ENCODE measurements around the gene GPR107.

The GPR107 gene

DNA sequence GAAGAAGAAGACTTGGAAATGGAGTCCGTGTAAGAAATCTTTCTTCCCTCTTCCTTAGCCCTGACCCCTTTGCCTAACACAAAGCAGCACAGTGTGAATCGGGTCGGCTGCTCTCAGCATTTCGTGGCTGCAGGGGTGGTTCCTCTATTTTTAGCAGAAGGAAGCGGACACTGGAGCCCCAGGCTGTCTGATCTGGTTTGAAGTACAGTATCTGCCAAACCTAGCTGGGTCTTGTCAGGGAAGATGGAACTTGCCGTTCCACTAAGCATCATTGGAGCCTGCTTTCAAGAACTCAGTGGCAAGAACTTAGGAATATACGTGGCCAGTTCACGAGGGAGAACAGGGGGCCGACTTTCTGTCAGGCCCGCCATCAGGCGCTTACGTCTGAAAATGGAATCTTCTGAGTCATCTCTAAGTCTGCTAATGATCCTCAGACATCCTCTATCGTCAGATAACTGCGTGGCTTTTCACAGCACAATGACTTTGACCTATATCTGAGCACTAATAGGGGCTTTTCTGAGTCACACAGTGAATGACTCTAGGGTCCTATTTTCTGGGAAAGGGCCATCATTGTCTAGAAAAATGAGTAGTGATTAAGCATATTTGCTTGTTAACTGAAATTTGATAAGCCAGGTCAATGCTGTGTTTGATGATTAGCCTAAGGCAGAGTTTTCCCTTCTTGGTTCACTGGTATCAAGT lies 75.2 kb downstream of the GPR107 start:
- in situ Hi-C loops (cut with HindIII; ENCODE audit: low sequenced_read_pairs) = no loop called here

- in situ Hi-C loops (cut with HindIII; ENCODE audit: low sequenced_read_pairs) = no loop called here
These were observed 75.8 kb downstream of the GPR107 start for GRCh38 chr9:130129432-130130061.

DNA sequence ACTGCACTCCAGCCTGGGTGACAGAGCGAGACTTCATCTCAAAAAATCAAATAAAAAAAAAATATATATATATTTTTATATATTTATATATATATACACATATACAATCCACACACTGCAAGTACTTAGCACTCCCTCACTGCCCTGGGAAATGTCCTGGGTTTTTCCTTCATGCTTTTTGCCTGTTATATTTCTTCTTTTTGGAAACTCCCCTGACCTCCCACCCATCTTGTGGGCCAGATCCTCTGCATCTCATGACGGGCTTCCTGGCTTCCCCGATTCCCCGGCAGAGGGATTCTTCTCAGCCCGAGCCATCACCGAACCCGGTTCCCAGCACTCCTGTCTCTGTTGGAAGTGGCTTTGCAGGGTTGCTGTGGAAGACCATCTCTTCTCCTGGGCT lies 79.0 kb downstream of the GPR107 start:
- in situ Hi-C loops (cut with HindIII; ENCODE audit: low sequenced_read_pairs) = no loop called here

- in situ Hi-C loops (cut with HindIII; ENCODE audit: low sequenced_read_pairs) = no loop called here
These were observed 83.5 kb downstream of the GPR107 start for GRCh38 chr9:130137081-130137640.

DNA sequence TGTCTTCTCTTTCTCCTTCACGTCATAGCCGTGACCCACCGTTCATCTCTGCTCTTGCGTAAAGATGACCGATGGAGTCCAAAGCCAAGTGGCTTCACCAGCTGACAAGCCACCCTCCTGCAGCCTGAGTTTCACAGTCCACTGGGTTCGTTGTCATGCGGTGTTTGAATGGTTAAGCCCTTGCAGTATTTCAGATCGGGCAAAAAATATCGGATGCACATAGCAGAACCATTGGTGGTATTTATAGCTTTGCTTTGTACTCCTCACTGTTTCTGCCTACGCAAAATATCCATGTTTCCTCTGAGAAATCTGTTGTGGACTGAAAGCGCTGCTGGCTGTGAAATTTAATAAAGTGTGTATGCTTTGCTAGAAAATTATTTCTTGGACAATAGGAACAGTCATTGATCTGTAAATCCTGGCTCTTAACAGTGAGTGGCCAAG lies 84.0 kb downstream of the GPR107 start:
- in situ Hi-C loops (cut with HindIII; ENCODE audit: low sequenced_read_pairs) = no loop called here

GRCh38 chr9:130138171-130138653 lies 84.5 kb downstream of the GPR107 start:
- in situ Hi-C loops (cut with HindIII; ENCODE audit: low sequenced_read_pairs) = no loop called here

- in situ Hi-C loops (cut with HindIII; ENCODE audit: low sequenced_read_pairs) = no loop called here
These were observed 85.1 kb downstream of the GPR107 start for GRCh38 chr9:130138791-130139190.

GRCh38 chr9:130139251-130139650 lies 85.5 kb downstream of the GPR107 start:
- in situ Hi-C loops (cut with HindIII; ENCODE audit: low sequenced_read_pairs) = no loop called here

DNA sequence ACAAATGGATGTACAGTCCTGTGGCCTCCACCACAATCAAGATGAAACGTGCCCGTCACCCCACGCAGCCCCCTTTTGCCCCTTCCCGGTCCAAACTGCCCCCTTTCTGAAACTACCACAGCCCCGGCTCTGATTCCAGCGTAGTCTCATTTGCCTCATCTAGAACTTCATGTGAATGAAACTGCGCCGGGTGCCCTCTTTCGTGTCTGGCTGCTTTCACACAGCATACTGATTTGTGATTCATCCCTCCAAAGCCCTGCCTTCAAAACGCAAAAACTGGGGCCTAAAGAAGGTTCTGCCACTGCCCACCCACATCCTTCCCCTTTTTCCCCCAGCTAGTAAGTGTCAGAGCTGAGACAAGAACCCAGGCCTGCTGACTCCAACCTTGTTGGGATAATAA lies 87.0 kb downstream of the GPR107 start:
- in situ Hi-C loops (cut with HindIII; ENCODE audit: low sequenced_read_pairs) = no loop called here

- in situ Hi-C loops (cut with HindIII; ENCODE audit: low sequenced_read_pairs) = no loop called here
These were observed 88.3 kb downstream of the GPR107 start for GRCh38 chr9:130142056-130142455.

- in situ Hi-C loops (cut with HindIII; ENCODE audit: low sequenced_read_pairs) = no loop called here
These were observed 88.9 kb downstream of the GPR107 start for GRCh38 chr9:130142641-130143040.

DNA sequence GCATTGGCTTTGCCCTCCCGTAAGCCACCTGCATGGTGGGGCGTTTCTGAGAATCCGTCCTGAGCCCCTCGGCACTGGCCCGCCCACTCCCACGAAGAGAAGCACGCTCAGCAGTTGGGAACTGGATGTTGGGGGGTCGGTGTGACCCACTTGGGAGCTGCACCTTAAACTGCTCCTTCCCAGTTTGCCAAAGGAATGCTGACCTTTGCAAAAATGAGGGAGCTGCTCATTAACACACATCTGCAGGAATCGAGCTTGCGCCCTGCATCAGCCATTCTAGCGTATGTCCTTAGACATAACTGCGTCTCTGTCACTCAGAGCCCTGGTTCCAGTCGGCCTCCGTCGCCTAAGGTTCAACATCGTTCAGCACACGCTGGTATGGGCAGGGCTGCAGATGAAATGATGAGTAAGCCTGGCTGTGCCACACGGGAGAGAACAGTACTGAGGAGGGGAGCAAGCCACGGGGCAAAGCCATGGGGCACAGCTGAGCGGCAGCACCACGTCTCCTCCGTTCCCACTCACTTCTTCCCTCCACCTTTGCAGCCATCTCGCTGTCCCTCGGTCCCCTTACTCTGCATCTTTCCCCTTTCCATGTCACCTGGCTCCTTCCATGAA lies 89.7 kb downstream of the GPR107 start:
- in situ Hi-C loops (cut with HindIII; ENCODE audit: low sequenced_read_pairs) = no loop called here

DNA sequence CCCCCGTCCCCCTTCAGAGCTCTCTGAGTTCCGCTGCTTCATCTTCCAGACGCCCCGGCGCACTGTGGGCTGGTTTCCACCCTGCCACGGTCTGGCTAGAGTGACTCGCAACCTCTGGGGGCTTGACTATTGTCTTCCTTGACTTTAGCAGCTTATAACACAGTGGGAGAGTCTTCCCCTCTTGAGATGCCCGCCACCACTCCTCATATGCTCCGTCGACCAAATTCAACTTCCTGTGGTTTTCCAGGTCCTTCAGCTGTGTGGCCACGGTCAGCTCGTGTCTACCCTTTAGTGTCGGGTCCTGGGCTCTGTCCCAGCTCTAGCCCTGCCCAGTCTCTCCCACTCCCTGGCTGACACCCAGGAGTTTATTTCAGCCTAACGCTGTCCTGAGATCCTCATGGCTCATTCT lies 90.3 kb downstream of the GPR107 start:
- in situ Hi-C loops (cut with HindIII; ENCODE audit: low sequenced_read_pairs) = no loop called here

DNA sequence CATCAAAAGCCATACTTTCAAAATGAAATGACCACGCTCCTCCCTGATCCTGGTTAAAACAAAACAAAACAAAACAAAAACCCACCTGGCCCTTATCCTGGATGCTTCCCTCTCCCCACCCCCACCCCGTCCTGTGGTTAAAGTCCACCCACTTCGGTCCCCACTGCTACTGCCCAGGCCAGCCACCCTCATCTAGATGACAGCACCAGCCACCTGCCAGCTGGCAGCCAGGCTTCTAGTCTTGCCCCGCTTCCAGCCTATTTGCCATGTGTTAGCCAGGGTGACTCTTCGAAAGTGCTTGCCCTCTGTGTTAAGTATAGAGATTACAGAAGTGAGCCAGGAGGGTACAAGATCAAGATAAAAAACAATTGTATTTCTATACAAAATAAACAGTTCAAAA lies 91.0 kb downstream of the GPR107 start:
- in situ Hi-C loops (cut with HindIII; ENCODE audit: low sequenced_read_pairs) = no loop called here

DNA sequence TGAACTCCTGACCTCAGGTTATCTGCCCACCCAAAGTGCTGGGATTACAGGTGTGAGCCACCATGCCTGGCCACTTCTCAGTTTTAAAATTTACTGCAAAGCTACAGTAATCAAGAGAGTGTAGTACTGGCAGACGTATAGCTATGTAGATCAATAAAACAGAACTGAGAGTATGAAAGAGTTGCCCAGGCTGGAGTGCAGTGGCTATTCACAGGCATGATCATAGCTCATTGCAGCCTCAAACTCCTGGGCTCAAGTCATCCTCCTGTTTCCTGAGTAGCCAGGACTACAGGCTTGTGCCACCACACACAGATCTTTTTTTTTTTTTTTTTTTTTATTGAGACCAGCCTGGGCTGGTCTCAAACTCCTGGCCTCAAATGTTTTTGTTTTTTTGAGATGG lies 92.0 kb downstream of the GPR107 start:
- in situ Hi-C loops (cut with HindIII; ENCODE audit: low sequenced_read_pairs) = no loop called here

DNA sequence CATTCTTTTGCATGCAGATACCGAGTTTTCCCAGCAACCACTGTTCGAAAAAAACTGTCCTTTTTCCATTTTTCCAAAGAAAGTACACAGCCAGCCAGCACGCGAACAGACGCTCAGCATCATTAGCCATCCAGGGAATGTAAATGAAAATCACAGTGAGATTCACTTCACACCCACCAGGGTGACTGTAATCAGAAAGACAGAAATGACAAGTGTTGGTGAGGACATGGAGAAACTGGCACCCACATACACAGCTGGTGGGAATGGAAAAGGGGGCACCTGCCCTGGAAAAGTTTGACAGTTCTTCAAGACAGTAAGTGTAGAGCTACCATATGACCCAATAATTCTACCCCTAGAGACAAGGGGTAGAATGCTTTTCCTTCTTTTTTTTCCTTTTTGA lies 93.5 kb downstream of the GPR107 start:
- in situ Hi-C loops (cut with HindIII; ENCODE audit: low sequenced_read_pairs) = no loop called here

DNA sequence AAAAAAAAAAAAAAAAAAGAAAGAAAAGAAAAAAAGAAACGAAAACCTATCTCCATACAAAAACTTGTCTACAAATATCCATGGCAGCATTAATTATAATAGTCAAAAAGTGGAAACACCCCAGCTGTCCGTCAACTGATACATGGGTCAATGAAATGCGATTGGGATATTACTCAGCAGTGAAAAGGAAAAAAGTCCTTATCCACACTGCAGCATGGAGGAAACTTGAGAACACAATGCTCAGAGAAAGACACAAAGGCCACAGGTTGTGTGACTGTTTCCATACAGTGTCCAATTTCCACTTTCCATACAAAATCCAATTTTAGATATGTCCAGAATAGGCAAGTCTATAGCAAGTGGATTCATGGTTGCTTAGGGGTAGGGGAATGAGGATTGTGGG lies 94.2 kb downstream of the GPR107 start:
- in situ Hi-C loops (cut with HindIII; ENCODE audit: low sequenced_read_pairs) = no loop called here

DNA sequence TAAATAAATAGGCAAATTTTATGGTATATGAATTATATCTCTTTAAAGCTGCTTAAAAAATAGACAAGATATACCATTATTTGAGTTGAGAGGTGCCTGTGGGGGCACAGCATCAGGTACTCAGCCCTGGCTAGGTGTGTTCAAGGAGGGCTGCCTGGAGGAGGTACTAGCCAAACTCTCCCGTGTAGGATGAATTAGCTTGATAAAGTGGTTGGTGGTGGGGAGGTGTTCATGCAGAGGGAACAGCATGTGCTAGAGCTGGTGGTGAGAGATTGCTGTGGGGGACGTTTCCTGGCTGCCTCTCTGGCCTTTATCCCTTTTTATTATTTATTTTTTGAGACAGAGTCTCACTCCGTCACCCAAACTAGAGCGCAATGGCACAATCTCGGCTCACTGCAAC lies 95.3 kb downstream of the GPR107 start:
- in situ Hi-C loops (cut with HindIII; ENCODE audit: low sequenced_read_pairs) = no loop called here

DNA sequence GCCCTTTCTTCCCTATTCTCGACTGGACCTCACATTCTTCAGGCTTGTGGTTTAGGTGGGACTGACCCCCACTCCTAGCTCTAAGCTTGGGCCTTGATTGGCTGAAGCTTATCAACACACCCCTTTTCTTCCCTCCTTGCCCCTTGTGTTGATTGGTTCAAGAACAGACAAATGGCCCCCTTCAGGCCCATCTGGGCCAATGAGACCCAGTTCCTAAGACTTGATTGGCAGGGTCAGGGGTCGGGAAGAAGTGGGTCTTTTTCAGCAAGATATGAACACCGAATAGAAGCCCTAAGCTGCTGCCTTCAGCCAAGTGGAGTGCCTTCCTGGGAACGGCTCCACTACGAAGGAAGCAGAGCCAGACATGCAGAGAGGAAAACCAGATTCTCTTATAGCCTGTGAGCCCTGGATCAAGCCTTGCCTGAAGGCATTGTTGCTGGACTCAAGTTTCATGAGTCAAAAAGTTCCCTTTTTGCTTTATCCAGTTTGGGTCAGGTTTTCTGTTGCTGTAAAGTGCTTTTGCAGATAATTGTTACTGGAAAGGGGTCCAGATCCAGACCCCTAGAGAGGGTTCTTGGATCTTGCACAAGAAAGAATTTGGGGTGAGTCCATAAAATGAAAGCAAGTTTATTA lies 96.1 kb downstream of the GPR107 start:
- in situ Hi-C loops (cut with HindIII; ENCODE audit: low sequenced_read_pairs) = no loop called here

DNA sequence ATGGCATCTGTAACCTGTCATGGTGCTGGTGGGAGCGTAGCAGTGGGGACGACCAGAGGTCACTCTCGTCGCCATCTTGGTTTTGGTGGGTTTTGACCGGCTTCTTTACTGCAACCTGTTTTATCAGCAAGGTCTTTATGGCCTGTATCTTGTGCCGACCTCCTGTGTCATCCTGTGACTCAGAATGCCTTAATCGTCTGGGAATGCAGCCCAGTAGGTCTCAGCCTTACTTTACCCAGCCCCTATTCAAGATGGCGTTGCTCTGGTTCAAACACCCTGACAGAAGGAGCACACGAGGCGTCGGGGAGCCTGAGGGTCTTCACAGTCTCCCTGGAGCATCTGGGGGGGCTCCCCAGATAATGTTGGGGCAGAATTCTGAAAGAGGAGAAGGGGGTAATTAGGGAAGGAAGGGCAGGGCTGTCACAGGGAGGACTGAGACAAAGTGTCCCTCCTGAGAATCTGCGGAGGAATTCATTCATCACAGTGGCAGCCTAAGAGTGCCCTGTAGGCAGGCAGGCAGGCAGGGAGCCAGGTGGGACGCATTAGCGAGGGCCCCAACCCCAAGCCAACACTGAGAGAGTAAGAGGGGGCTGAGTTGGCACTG lies 97.2 kb downstream of the GPR107 start:
- in situ Hi-C loops (cut with HindIII; ENCODE audit: low sequenced_read_pairs) = no loop called here

DNA sequence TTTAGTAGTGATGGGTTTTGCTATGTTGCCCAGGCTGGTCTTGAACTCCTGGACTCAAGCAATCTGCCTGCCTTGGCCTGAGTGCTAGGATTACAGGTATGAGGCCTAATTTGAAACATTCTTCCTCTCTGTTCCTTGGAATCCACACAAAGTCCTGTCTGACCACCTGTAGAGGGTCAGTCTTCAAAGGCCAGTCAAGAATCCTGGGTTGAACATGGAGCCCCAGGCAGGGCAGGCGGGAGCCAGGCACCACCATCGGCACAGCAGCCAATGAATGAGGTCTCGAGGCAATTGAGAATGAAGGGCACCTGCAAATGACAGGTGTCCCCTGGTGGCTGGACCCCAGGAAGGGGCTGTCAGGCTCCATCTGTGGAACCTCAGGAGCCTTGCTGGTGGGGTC lies 101.1 kb downstream of the GPR107 start:
- in situ Hi-C loops (cut with HindIII; ENCODE audit: low sequenced_read_pairs) = no loop called here
